ENCODE data around the gene WDR18. TPM values are rescaled to one million over a fixed set of nuclear protein-coding genes. Genes with fewer than 3 reads are reported as not detected.

Gene WDR18
- total RNA-seq, 1 donor from 2014 or later, result 66.5 TPM

DNA sequence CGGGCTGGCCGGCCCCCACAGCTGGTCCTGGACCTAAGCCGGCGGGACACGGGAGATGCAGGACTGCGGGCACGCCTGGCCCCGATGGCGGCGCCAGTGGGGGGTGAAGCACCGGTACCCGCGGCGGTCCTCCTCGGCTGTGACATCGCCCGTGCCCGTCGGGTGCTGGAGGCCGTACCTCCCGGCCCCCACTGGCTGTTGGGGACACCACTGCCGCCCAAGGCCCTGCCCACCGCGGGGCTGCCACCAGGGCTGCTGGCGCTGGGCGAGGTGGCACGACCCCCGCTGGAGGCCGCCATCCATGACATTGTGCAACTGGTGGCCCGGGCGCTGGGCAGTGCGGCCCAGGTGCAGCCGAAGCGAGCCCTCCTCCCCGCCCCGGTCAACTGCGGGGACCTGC is 19.1 kb downstream of the WDR18 start:
- TF ChIP-seq, protein P1, sequence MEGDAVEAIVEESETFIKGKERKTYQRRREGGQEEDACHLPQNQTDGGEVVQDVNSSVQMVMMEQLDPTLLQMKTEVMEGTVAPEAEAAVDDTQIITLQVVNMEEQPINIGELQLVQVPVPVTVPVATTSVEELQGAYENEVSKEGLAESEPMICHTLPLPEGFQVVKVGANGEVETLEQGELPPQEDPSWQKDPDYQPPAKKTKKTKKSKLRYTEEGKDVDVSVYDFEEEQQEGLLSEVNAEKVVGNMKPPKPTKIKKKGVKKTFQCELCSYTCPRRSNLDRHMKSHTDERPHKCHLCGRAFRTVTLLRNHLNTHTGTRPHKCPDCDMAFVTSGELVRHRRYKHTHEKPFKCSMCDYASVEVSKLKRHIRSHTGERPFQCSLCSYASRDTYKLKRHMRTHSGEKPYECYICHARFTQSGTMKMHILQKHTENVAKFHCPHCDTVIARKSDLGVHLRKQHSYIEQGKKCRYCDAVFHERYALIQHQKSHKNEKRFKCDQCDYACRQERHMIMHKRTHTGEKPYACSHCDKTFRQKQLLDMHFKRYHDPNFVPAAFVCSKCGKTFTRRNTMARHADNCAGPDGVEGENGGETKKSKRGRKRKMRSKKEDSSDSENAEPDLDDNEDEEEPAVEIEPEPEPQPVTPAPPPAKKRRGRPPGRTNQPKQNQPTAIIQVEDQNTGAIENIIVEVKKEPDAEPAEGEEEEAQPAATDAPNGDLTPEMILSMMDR (IDR thresholded peaks at IDR 0.05), result no peak
- ChIA-PET POLR2A (interaction anchor here (1.0 kb wide), 1 partner anchor 11 kb away, joined by 3 read pairs; no protein-coding TSS in a partner anchor), CTCF (no interaction called here)
- H3K27ac Mint-ChIP-seq, result no peak overlapping the region
- intact Hi-C loops (cut with micrococcal nuclease), result no loop called here
- H3K4me3 Mint-ChIP-seq, result no peak overlapping the region
- H3K9me3 Mint-ChIP-seq, result no peaks in the 10 kb centered on the region
- no peak for ATAC-seq (ENCODE audit: low read depth)
- DNase-seq, result no peak
- H3K27me3 Mint-ChIP-seq, result peaks cover 20% of the 10 kb centered on the region
- H3K36me3 Mint-ChIP-seq (ENCODE audit: low read depth), result peaks cover 7% of the 10 kb centered on the region
- H3K4me1 Mint-ChIP-seq, result peaks cover 11% of the 10 kb centered on the region

DNA sequence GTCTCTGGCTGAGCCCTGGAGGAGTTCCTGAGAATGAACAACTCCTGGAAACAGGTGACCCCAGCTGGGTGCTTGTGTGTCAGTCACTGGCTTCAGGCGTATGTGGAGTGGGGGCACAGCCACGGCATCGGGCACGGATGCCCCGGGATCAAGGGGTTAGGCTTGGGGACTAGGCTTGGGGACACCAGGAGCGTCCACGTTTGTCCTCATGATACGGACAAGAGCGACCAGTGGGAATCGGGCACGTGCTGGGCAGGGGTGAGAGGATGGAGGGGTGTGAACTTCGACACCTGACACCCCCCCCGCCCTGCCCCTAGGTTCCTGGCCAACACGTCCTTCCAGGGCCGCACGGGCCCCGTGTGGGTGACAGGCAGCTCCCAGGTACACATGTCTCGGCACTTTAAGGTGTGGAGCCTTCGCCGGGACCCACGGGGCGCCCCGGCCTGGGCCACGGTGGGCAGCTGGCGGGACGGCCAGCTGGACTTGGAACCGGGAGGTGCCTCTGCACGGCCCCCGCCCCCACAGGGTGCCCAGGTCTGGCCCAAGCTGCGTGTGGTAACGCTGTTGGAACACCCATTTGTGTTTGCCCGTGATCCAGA is 20.2 kb downstream of the WDR18 start:
- peaks cover 8% of the 10 kb centered on the region for H3K4me1 Mint-ChIP-seq
- H3K36me3 Mint-ChIP-seq (ENCODE audit: low read depth), result peaks cover 9% of the 10 kb centered on the region
- no peak for ATAC-seq (ENCODE audit: low read depth)
- peaks cover 13% of the 10 kb centered on the region for H3K27me3 Mint-ChIP-seq
- no peak overlapping the region for H3K4me3 Mint-ChIP-seq
- H3K27ac Mint-ChIP-seq, result peak overlapping the region; percentile 4
- ChIA-PET POLR2A (interaction anchor here (0.9 to 1.3 kb wide), 4 partner anchors 10 to 22 kb away, joined by 3 read pairs; partner anchors contain the start of genes CNN2 and WDR18), CTCF (interaction anchor here (1.0 kb wide), 1 partner anchor 81 kb away, joined by 4 read pairs; no protein-coding TSS in a partner anchor)
- no peak for DNase-seq
- H3K9me3 Mint-ChIP-seq, result no peaks in the 10 kb centered on the region
- intact Hi-C loops (cut with micrococcal nuclease), result no loop called here
- TF ChIP-seq, protein P1 (IDR thresholded peaks at IDR 0.05), result no peak

DNA sequence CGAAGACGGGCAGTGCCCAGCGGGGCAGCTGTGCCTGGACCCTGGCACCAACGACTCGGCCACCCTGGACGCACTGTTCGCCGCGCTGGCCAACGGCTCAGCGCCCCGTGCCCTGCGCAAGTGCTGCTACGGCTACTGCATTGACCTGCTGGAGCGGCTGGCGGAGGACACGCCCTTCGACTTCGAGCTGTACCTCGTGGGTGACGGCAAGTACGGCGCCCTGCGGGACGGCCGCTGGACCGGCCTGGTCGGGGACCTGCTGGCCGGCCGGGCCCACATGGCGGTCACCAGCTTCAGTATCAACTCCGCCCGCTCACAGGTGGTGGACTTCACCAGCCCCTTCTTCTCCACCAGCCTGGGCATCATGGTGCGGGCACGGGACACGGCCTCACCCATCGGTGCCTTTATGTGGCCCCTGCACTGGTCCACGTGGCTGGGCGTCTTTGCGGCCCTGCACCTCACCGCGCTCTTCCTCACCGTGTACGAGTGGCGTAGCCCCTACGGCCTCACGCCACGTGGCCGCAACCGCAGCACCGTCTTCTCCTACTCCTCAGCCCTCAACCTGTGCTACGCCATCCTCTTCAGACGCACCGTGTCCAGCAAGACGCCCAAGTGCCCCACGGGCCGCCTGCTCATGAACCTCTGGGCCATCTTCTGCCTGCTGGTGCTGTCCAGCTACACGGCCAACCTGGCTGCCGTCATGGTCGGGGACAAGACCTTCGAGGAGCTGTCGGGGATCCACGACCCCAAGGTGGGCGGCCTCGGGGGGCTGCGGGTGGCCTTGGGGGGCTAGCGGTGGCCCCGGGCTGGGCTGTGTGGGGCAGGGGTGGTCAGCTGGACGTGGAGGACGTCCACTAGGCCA is 20.9 kb downstream of the WDR18 start:
- Mint-ChIP-seq H3K27me3 (peaks cover 8% of the 10 kb centered on the region), H3K4me3 (no peak overlapping the region), H3K36me3 (ENCODE audit: low read depth) (peaks cover 14% of the 10 kb centered on the region), H3K4me1 (peaks cover 6% of the 10 kb centered on the region), H3K27ac (no peak overlapping the region), H3K9me3 (no peaks in the 10 kb centered on the region)
- TF ChIP-seq, protein P1 (IDR thresholded peaks at IDR 0.05), result no peak
- CTCF ChIA-PET, result interaction anchor here (0.5 kb wide), 1 partner anchor 142 kb away, joined by 3 read pairs; no protein-coding TSS in a partner anchor
- POLR2A ChIA-PET, result interaction anchor here (0.9 to 1.3 kb wide), 3 partner anchors 15 to 21 kb away, joined by 3 read pairs; partner anchors contain the start of genes CNN2 and WDR18
- DNase-seq (no peak), ATAC-seq (ENCODE audit: low read depth) (no peak)
- intact Hi-C loops (cut with micrococcal nuclease), result no loop called here

DNA sequence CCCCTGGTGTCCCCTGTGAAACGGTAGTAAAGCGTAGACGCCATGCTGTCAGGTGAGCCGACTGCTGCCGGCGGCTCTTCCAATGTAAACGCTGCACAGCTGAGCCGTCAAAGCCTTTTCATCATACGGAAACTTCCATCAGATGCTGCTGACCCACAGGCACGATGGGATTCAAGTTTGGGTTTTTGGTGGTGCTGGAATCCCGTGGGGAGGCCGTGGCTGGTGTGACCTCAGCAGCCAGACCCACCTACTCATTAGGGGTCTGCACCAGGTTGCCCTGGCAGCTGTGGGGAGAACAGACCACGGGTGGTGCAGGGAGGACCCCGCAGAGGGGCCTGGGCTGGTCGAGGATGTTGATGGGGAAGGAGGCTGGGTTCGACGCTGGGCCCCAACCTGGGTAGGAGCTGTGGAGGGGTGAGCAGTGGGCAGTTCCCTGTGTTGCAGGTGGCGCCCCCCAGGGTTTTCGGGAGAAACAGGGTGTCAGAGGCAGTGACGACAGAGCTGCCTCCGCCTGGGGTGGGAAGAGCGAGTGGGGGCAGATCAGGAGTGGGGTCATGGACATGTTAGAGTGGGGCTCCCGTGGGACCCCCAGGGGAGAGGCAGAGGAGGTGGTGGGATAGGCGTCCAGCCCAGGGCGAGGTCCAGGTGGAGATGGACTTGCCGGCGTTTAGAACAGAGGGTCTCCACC is 22.7 kb downstream of the WDR18 start:
- peak; percentile 9 for ATAC-seq (ENCODE audit: low read depth)
- peaks cover 4% of the 10 kb centered on the region for H3K27me3 Mint-ChIP-seq
- CTCF ChIA-PET, result no interaction called here
- POLR2A ChIA-PET, result interaction anchor here (0.6 to 1.0 kb wide), 2 partner anchors 12 to 135 kb away, joined by 3 read pairs; no protein-coding TSS in a partner anchor
- H3K36me3 Mint-ChIP-seq (ENCODE audit: low read depth), result peaks cover 22% of the 10 kb centered on the region
- H3K4me3 Mint-ChIP-seq, result no peak overlapping the region
- no peaks in the 10 kb centered on the region for H3K4me1 Mint-ChIP-seq
- H3K9me3 Mint-ChIP-seq, result no peaks in the 10 kb centered on the region
- TF ChIP-seq, protein P1 (IDR thresholded peaks at IDR 0.05), result no peak
- intact Hi-C loops (cut with micrococcal nuclease), result no loop called here
- no peak for DNase-seq
- peak overlapping the region; percentile 24 for H3K27ac Mint-ChIP-seq
